H1 (cell line): ENCODE measurements around the gene RIBC2. TPM values are rescaled to one million over a fixed set of nuclear protein-coding genes. Genes with fewer than 3 reads are reported as not detected.

Experiments used
- CTCF ChIA-PET: fragments of 300-600 bp; sonication (Branson Sonifier 250); formaldehyde crosslinking; loops from one replicate; lab custom pipeline; 2021; ENCODE audit not compliant: partially characterized antibody; lab: Charles Lee
- POLR2A ChIA-PET: fragments of 300-600 bp; sonication (Branson Sonifier 250); formaldehyde crosslinking; loops from one replicate; lab custom pipeline; 2021; ENCODE audit warnings: inconsistent platforms; ENCODE audit not compliant: partially characterized antibody; lab: Charles Lee
- DNase-seq, 2 experiments: peaks; one replicate each; pipeline versions ENCODE4 v3.0.0 to v3.0.0-alpha.2; 2010 to 2022; ENCODE audit warnings: low spot score in 2 of 2, low read depth in 1 of 2, mixed read lengths in 1 of 2
- FAIRE-seq: peaks from 2 replicates; lab custom pipeline; 2011; peaks lifted over from hg19 to GRCh38; lab: Jason Lieb, UNC
- H2AFZ ChIP-seq: 2 replicates; pipeline ENCODE4 v1.8.1; 2012; ENCODE audit warnings: low read length, inconsistent platforms
- H2AK5ac ChIP-seq: 2 replicates; pipeline ENCODE4 v1.6.1; 2013; ENCODE audit warnings: low read depth, low read length
- H2BK120ac ChIP-seq: replicated peaks from 2 replicates; pipeline ENCODE3; 2013; ENCODE audit warnings: low read depth, low read length, inconsistent platforms
- H2BK12ac ChIP-seq: 2 replicates; pipeline ENCODE4 v1.6.1; 2013; ENCODE audit warnings: low read depth, low read length
- H2BK15ac ChIP-seq: 2 replicates; pipeline ENCODE4 v1.6.1; 2013; ENCODE audit warnings: low read length
- H2BK20ac ChIP-seq: 2 replicates; pipeline ENCODE4 v1.6.1; 2013; ENCODE audit warnings: low read length
- H2BK5ac ChIP-seq: 2 replicates; pipeline ENCODE4 v1.6.1; 2013; ENCODE audit warnings: low read depth, low read length
- H3K14ac ChIP-seq: 2 replicates; pipeline ENCODE4 v1.6.1; 2013; ENCODE audit warnings: inconsistent platforms; ENCODE audit not compliant: insufficient read length
- H3K18ac ChIP-seq: 2 replicates; pipeline ENCODE4 v1.6.1; 2013; ENCODE audit warnings: low read length; ENCODE audit errors: extremely low read depth
- H3K23ac ChIP-seq: 2 replicates; pipeline ENCODE4 v1.6.1; 2013; ENCODE audit warnings: inconsistent platforms; ENCODE audit not compliant: insufficient read length
- H3K23me2 ChIP-seq: 2 replicates; pipeline ENCODE4 v1.6.1; 2013; ENCODE audit warnings: low read depth, low read length
- H3K27ac ChIP-seq: 2 replicates; pipeline ENCODE4 v1.6.1; 2011; ENCODE audit warnings: low read depth, low read length, inconsistent platforms
- H3K27me3 ChIP-seq, 4 experiments: replicated peaks in 1 of 4; 1 replicate in 1 of 4; 2 replicates in 3 of 4; pipeline versions ENCODE4 v1.6.1 to v1.8.1; 2011 to 2013; ENCODE audit warnings: low read length in 3 of 4, mild to moderate bottlenecking in 3 of 4, inconsistent platforms in 2 of 4, mixed read lengths in 2 of 4, moderate library complexity in 1 of 4; ENCODE audit not compliant: control insufficient read depth in 3 of 4, insufficient read depth in 3 of 4; ENCODE audit errors: extremely low read depth in 1 of 4
- H3K36me3 ChIP-seq, 4 experiments: 2 replicates each; pipeline versions ENCODE4 v1.6.1 to v1.8.1; 2011 to 2013; ENCODE audit warnings: mild to moderate bottlenecking in 4 of 4, low read length in 3 of 4, moderate library complexity in 2 of 4, control low read depth in 1 of 4, inconsistent platforms in 1 of 4; ENCODE audit not compliant: insufficient read depth in 4 of 4, control insufficient read depth in 2 of 4
- H3K4ac ChIP-seq: replicated peaks from 2 replicates; pipeline ENCODE3; 2013; ENCODE audit warnings: low read length, low read depth, mixed read lengths, inconsistent platforms; ENCODE audit not compliant: insufficient read length
- H3K4me1 ChIP-seq, 4 experiments: replicated peaks in 1 of 4; 1 replicate in 1 of 4; 2 replicates in 3 of 4; pipeline versions ENCODE4 v1.6.1 to v1.8.1; 2011 to 2013; ENCODE audit warnings: low read length in 3 of 4, inconsistent platforms in 2 of 4, mixed read lengths in 1 of 4; ENCODE audit not compliant: insufficient read depth in 4 of 4, control insufficient read depth in 3 of 4
- H3K4me2 ChIP-seq, 2 experiments: 2 replicates each; pipeline versions ENCODE4 v1.6.1 to v1.8.1; 2011 to 2013; ENCODE audit warnings: low read depth in 2 of 2, low read length in 2 of 2, control low read depth in 1 of 2, inconsistent platforms in 1 of 2, mild to moderate bottlenecking in 1 of 2; ENCODE audit not compliant: insufficient read depth in 1 of 2
- H3K4me3 ChIP-seq, 4 experiments: fragments of 200-600, 300-600 bp in 1 of 4; sonication (generic), shearing (Covaris generic), sonication (Bioruptor Twin) in 1 of 4; 2 replicates each; pipeline versions ENCODE4 v1.5.1 to v1.8.1; 2011 to 2016; ENCODE audit warnings: low read length in 4 of 4, low read depth in 3 of 4, control low read depth in 2 of 4, inconsistent platforms in 2 of 4, mild to moderate bottlenecking in 2 of 4, mixed read lengths in 1 of 4, moderate library complexity in 1 of 4; ENCODE audit not compliant: insufficient read depth in 2 of 4; ENCODE audit errors: extremely low read depth in 1 of 4
- H3K56ac ChIP-seq: replicated peaks from 2 replicates; pipeline ENCODE3; 2013; ENCODE audit warnings: low read depth, mild to moderate bottlenecking, mixed read lengths, low read length, inconsistent platforms; ENCODE audit not compliant: insufficient read length
- H3K79me1 ChIP-seq: 2 replicates; pipeline ENCODE4 v1.6.1; 2013; ENCODE audit warnings: low read depth, low read length, control low read depth
- H3K79me2 ChIP-seq, 2 experiments: 2 replicates each; pipeline versions ENCODE4 v1.6.1 to v1.8.1; 2012 to 2013; ENCODE audit warnings: low read length in 2 of 2, mild to moderate bottlenecking in 2 of 2, inconsistent platforms in 1 of 2; ENCODE audit not compliant: insufficient read depth in 2 of 2, control insufficient read depth in 1 of 2
- H3K9ac ChIP-seq, 4 experiments: replicated peaks in 1 of 4; 1 replicate in 1 of 4; 2 replicates in 3 of 4; pipeline versions ENCODE4 v1.6.1 to v1.8.1; 2011 to 2013; ENCODE audit warnings: low read depth in 3 of 4, low read length in 3 of 4, control low read depth in 2 of 4, mild to moderate bottlenecking in 2 of 4, moderate library complexity in 2 of 4, inconsistent platforms in 1 of 4; ENCODE audit errors: extremely low read depth in 1 of 4
- H3K9me3 ChIP-seq, 2 experiments: 2 replicates each; pipeline versions ENCODE4 v1.6.1 to v1.8.1; 2012 to 2013; ENCODE audit warnings: mild to moderate bottlenecking in 2 of 2, moderate library complexity in 2 of 2, control low read depth in 1 of 2, inconsistent platforms in 1 of 2, low read depth in 1 of 2, low read length in 1 of 2, mixed read lengths in 1 of 2; ENCODE audit not compliant: insufficient read depth in 2 of 2
- H4K20me1 ChIP-seq, 2 experiments: replicated peaks in 1 of 2; 2 replicates each; pipeline versions ENCODE3 to v1.8.1; 2011 to 2013; ENCODE audit warnings: inconsistent platforms in 2 of 2, low read length in 2 of 2, mild to moderate bottlenecking in 1 of 2; ENCODE audit not compliant: insufficient read depth in 2 of 2, control insufficient read depth in 1 of 2
- H4K5ac ChIP-seq: 2 replicates; pipeline ENCODE4 v1.6.1; 2013; ENCODE audit warnings: low read length, low read depth, mixed read lengths, inconsistent platforms; ENCODE audit not compliant: insufficient read length
- H4K8ac ChIP-seq: 2 replicates; pipeline ENCODE4 v1.8.0; 2013; ENCODE audit warnings: mild to moderate bottlenecking, moderate library complexity, low read length, inconsistent platforms; ENCODE audit not compliant: insufficient read depth; ENCODE audit errors: extremely low read depth
- H4K91ac ChIP-seq: replicated peaks from 2 replicates; pipeline ENCODE3; 2013; ENCODE audit warnings: low read length, mixed read lengths, inconsistent platforms; ENCODE audit not compliant: insufficient read length
- ASH2L ChIP-seq: fragments of 200-600, 300-600 bp; sonication (generic); IDR thresholded peaks from one replicate; pipeline ENCODE4 v1.7.1; 2017; ENCODE audit warnings: low read length
- CHD1 ChIP-seq: IDR thresholded peaks from 2 replicates; pipeline ENCODE4 v1.6.1; 2012; ENCODE audit warnings: low read depth, low read length, improper control_type of control experiment
- CHD2 ChIP-seq: IDR thresholded peaks from 2 replicates; pipeline ENCODE4 v1.6.1; 2012; ENCODE audit warnings: low read length, improper control_type of control experiment
- EZH2 ChIP-seq: fragments of 200-600 bp; sonication (generic); IDR thresholded peaks from 2 replicates; pipeline ENCODE4 v1.7.1; 2012; ENCODE audit warnings: low read depth, mild to moderate bottlenecking, moderate library complexity, low read length, inconsistent platforms; ENCODE audit not compliant: severe bottlenecking
- JUN ChIP-seq: IDR thresholded peaks from 2 replicates; pipeline ENCODE4 v1.6.1; 2011; ENCODE audit warnings: low read depth, mild to moderate bottlenecking, improper control_type of control experiment, low read length
- PHF8 ChIP-seq: fragments of 200-600 bp; sonication (generic); conservative IDR thresholded peaks from 2 replicates; pipeline ENCODE4 v1.7.1; 2012; ENCODE audit warnings: low read depth, mild to moderate bottlenecking, inconsistent platforms, low read length, moderate library complexity
- SIX5 ChIP-seq: IDR thresholded peaks from 2 replicates; pipeline ENCODE4 v1.6.1; 2011; ENCODE audit warnings: mild to moderate bottlenecking, low read depth, low read length
- SP2 ChIP-seq: IDR thresholded peaks from 2 replicates; pipeline ENCODE4 v1.6.1; 2012; ENCODE audit warnings: mild to moderate bottlenecking, low read length, inconsistent platforms
- TCF12 ChIP-seq: IDR thresholded peaks from 2 replicates; pipeline ENCODE4 v1.6.1; 2011; ENCODE audit warnings: low read depth, mild to moderate bottlenecking, low read length
- WGBS, 2 experiments: shearing (Covaris generic) in 1 of 2; methylation state at CpG; one replicate each; pipeline versions ENCODE4 v1.1.6 to v1.1.7; 2013 to 2015; ENCODE audit warnings: low lambda C conversion rate in 2 of 2, mixed read lengths in 2 of 2, inconsistent platforms in 1 of 2, low coverage in 1 of 2, missing lambda C conversion rate in 1 of 2; ENCODE audit not compliant: insufficient replicate concordance in 2 of 2, insufficient coverage in 1 of 2, insufficient read length in 1 of 2; ENCODE audit errors: extremely low coverage in 1 of 2, missing lambda C conversion rate in 1 of 2; 5-methylcytosine and 5-hydroxymethylcytosine counted together
- polyA plus RNA-seq, 7 experiments: library from polyadenylated mRNA; depleted of rRNA in 3 of 7; stranded (reverse) in 5 of 7; unstranded in 2 of 7; fragments of >200 nt in 5 of 7; fragments of 200-250 nt in 2 of 7; gene quantifications; 1 replicate in 5 of 7; 2 replicates in 1 of 7; 4 replicates in 1 of 7; pipeline versions ENCODE4 v1.2.1 to v1.2.3, GENCODE V29; 2011 to 2013; ENCODE audit warnings: missing spikeins in 2 of 7, mixed read lengths in 2 of 7
- total RNA-seq: library from RNA; stranded (reverse); fragmentation: NEBNext Ultra II Directional; extraction: Animal tissue kit (Norgen Biotek cat#: 25700); gene quantifications from 2 replicates; pipeline ENCODE4 v1.2.1, GENCODE V29; 2021
- TF ChIP-seq, protein P1 (sequence below): IDR thresholded peaks from 2 replicates; pipeline ENCODE4 v1.6.1; 2012; ENCODE audit warnings: inconsistent platforms

RIBC2 gene
- total and polyA plus RNA-seq, 2 of the 8 experiments (the other 6 are each of a cell fraction or from before 2014, with no cell fraction given), result 0.79 to 2.1 TPM

DNA sequence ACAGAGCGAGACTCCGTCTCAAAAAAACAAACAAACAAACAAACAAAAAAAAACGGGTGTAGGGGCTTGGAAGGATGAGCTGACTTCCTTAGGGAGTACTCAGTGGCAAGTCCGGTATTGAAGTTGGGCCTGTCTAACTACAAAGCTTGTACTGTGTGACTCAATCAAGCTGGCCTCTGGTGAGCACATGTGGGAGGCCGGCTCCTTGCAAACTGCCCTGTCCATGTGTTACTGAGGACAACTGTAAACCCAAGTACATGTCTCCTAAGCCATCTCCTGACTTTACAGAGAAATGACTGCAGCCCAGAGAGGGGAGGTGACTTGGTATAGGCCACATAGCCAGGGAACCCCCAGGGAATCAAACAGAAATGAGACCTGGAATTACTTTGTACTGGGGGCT, 11.6 kb downstream of the RIBC2 start:
- no peak overlapping the region for H2AFZ ChIP-seq
- TF ChIP-seq SIX5 (no peak), CHD1 (no peak), EZH2 (no peak), PHF8 (no peak), TCF12 (no peak), ASH2L (no peak), JUN (no peak), SP2 (no peak), CHD2 (no peak)
- TF ChIP-seq, protein P1, sequence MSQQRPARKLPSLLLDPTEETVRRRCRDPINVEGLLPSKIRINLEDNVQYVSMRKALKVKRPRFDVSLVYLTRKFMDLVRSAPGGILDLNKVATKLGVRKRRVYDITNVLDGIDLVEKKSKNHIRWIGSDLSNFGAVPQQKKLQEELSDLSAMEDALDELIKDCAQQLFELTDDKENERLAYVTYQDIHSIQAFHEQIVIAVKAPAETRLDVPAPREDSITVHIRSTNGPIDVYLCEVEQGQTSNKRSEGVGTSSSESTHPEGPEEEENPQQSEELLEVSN, result no peak
- H3K4me3 ChIP-seq, result no peak overlapping the region
- H2AK5ac ChIP-seq, result no peak overlapping the region
- no peaks in the 10 kb centered on the region; the same call in 1 of the 2 replicates for H3K23me2 ChIP-seq
- no peaks in the 10 kb centered on the region; a peak in 1 of 8 replicates for H3K36me3 ChIP-seq
- no peaks in the 10 kb centered on the region for H3K27me3 ChIP-seq
- H3K23ac ChIP-seq, result no peak overlapping the region
- no peaks in the 10 kb centered on the region for H4K20me1 ChIP-seq
- no peak overlapping the region for H2BK12ac ChIP-seq
- H3K4me2 ChIP-seq, result no peak overlapping the region
- CTCF ChIA-PET, result interaction anchor here (0.6 to 2.2 kb wide), 4 partner anchors 9 to 140 kb away, joined by 3 to 7 read pairs (median 5); partner anchors contain the start of gene UPK3A
- no peak overlapping the region for H3K4ac ChIP-seq
- H3K79me1 ChIP-seq, result no peaks in the 10 kb centered on the region
- H3K9ac ChIP-seq, result no peak overlapping the region
- H2BK20ac ChIP-seq, result no peak overlapping the region
- no peak for DNase-seq
- H3K14ac ChIP-seq, result no peak overlapping the region
- POLR2A ChIA-PET, result interaction anchor here (0.8 kb wide), 1 partner anchor 11 kb away, joined by 4 read pairs; no protein-coding TSS in a partner anchor
- H2BK5ac ChIP-seq, result no peak overlapping the region
- no peak overlapping the region for H3K18ac ChIP-seq
- 80% methylated on average over 5 of the region's 5 CpGs; no CpG with 5 or more reads in 1 of the 2 experiments for WGBS, 2 experiments
- no peak overlapping the region for H2BK120ac ChIP-seq
- no peak overlapping the region for H2BK15ac ChIP-seq
- no peak for FAIRE-seq
- no peak overlapping the region for H4K91ac ChIP-seq
- no peaks in the 10 kb centered on the region for H3K79me2 ChIP-seq
- no peaks in the 10 kb centered on the region; a peak in 1 of 7 replicates for H3K4me1 ChIP-seq
- H4K8ac ChIP-seq, result no peak overlapping the region
- H3K27ac ChIP-seq, result no peak overlapping the region
- H3K56ac ChIP-seq, result no peak overlapping the region
- H3K9me3 ChIP-seq, result no peaks in the 10 kb centered on the region
- no peak overlapping the region for H4K5ac ChIP-seq
